Fibroblast of gingiva (primary cell): ENCODE data around the gene FRMPD1.

Experiments
- DNase-seq: peaks from one replicate; pipeline ENCODE4 v3.0.0-alpha.2; 2011; ENCODE audit warnings: low read depth

The FRMPD1 gene

DNA sequence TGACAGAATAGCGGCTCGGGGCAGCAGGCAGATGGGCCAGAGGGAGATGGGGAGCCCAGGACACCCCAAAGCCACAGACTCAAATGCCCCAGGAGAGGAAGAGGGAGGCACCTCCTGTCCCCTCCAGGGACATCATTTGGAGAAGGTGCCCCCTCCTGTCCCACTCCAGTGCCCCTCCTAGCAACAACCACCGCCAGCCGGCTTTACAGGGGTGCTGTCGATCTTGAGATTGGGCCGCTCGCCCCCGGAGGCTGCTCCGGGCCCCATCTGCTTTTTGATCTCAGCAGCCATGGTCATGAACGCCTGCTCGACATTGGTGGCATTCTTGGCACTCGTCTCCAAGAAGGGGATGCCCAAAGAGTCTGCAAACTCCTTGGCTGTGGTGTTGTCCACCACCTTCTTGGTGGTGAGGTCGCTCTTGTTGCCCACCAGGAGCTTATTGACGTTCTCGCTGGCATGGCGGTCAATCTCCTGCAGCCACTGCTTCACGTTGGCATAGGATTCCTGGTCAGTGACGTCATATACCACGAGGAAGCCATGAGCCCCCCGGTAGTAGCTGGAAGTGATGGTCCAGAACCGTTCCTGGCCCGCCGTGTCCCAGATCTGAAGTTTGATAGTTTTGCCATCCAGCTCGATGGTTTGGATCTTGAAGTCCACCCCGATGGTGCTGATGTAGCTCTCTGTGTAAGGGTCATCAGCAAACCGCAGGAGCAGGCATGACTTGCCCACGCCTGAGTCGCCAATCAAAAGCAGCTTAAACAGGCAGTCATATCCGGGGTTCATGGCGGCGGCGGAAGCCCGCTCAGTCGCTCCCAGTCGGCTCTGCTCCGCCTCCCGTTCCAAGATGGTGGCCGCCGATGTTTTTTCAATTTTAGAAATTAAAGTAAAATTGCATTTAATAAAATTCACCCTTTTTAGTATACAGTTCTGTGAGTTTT, 14.0 kb upstream of the FRMPD1 start:
- DNase-seq, result no peak

- DNase-seq, result no peak
Measured at GRCh38 chr9:37639109-37639762, 11.5 kb upstream of the FRMPD1 start.

- no peak for DNase-seq
Measured at GRCh38 chr9:37639841-37640240, 10.9 kb upstream of the FRMPD1 start.

DNA sequence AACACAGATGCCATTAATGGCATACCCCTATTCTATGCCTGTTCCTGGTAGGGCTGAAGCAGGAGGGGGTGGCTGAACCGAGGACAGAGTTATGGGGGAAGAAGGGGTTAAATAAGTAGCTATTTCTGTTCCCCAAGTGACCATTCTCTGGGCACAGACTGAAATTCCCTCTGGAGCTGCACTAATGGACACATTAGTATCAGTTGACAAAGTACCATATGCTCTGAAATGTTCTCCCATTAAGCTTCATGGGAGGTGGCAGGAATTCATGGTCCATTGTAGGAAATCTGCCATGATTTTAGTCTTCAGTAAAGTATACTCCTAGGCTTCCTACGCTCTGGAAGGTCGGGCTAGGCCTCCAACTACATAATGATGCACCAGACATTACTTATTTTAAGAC, 10.5 kb upstream of the FRMPD1 start:
- no peak for DNase-seq

GRCh38 chr9:37641331-37641730, 9.4 kb upstream of the FRMPD1 start:
- DNase-seq, result no peak

DNA sequence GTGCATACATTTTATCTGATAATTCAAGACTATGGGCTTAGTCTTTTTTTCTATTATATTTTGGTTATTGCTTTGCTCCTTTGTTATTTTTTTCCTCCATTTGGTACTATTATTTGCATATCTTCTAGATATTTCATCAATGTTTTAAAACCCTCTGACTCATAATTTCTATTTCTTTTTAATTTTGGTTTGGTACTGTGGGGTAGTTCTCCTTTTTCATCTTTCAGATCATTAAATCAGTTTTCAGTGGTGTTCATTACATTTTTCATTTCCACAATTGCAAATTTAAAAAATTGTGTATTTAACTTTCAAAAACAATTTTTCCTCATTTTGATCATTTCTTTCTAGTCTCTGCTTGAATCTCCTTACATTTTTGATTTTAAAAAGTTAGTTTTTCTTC, 7.5 kb upstream of the FRMPD1 start:
- DNase-seq, result no peak

DNA sequence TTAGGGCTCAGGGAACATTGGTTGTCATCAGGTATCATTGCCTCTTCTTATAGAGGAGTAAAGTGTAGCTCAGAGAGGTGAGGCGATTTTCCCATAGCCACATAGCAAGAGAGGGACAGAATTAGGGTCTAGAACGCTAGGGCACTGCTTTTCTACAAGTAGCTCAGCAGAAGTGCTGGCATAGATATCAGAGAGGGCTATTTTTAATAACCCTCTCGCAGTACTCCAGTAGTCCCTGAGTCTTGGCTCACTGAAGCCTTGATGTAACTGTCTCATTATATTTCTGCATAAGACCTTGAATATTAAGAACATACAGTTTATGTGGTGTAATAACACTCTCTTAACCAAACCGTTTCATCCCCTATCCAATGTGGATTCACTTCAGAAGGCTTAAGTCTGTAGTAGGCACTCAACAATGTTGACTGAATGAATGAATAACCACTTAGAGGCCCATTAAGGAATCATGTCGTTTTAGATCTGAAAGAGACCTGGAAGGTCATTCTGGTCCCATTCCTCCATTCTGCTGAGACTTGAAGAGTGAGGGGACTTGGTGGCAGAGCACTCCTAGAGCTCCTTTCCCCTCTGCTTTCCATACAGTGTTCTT, 4.7 kb upstream of the FRMPD1 start:
- DNase-seq, result no peak

DNA sequence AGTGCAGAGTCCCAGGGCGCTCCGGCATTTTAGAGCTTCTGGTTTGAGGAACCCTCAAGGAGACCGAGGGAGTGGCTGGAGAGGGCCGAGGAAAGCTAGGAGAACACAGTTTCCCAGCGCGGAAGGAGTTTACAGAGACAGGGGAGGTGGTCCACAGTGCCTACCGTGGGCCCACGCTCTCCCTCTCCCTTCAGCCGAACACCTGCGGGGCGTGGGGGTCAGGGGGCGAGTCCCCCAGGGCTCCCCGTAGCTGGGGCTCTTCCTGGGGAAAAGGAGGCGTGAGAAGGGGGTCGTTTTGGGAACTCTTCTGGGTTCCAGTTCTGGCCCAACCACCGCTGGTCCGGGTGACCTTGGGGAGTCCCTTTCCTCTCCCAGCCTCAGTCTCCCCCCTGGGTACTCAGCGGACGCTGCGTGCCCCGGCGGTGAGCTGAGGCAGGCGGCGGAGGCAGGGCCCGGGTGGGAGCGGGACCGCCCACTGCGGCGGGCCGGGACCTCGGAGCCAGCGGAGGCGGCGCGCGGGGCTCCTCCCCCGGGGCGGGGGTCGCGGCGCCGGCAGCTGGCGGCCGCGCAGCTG, 368 bp upstream of the FRMPD1 start:
- no peak for DNase-seq

- DNase-seq, result no peak
Measured at GRCh38 chr9:37652261-37652660, 1.5 kb downstream of the FRMPD1 start.

DNA sequence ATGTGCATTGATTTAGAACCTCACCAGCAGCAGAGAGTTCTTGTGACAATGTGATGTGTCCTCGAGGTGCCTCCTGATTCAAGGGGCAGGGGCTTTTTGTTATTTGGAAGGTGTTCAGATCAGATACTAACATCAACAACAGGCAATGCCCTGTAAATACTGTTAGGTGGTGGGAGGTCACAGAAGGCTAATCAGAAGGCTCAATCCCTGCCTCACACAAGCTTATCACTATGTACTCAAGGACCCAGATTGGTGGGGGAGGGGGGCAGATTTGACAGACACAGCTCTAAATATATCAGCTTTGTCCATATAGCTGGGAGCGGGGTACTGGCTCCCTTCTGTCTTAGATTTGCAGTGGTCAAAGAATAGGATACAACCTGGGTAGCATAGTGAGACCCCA, 2.6 kb downstream of the FRMPD1 start:
- no peak for DNase-seq

GRCh38 chr9:37656936-37657335, 6.2 kb downstream of the FRMPD1 start:
- DNase-seq, result no peak

DNA sequence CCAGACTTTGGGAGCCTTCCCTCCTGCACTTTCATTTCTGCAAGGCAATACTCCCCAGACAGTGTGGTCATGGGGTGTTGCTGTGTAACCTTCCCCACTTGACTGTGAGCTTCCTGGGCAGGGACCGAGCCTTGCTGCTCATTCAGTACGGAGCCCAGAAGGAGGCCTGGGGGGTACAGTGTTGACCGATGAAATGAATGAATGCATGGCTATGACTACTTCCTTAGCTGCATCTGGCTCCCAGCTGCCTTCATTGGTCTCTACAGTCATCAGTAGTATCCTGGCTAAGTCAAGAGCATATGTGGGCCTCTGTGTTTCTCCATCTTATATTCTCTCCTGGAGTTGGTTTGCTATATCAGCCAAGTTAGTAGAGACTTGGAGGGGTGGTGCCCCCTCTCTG, 9.9 kb downstream of the FRMPD1 start:
- no peak for DNase-seq

DNA sequence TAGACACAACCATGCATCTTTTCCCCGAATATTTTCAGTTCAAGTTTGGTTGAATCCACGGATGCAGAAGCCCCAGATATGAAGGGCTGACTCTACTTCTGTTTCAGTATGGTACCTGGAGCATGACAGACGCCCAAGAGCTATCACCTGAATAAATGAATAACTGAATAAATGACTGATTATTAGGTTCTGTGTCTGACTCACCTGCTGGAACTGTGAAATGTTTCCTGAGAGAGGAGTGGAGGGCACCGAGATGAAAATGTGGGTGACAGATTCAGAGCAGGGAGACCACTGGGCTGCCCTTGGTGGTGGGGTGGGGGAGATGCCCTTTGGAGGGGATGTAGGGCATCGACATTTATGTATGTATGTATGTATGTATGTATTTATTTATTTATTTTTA, 13.2 kb downstream of the FRMPD1 start:
- DNase-seq, result no peak

GRCh38 chr9:37667706-37668105, 17.0 kb downstream of the FRMPD1 start:
- no peak for DNase-seq

- no peak for DNase-seq
Measured at GRCh38 chr9:37668116-37668601, 17.4 kb downstream of the FRMPD1 start.

GRCh38 chr9:37669232-37669631, 18.5 kb downstream of the FRMPD1 start:
- DNase-seq, result no peak

DNA sequence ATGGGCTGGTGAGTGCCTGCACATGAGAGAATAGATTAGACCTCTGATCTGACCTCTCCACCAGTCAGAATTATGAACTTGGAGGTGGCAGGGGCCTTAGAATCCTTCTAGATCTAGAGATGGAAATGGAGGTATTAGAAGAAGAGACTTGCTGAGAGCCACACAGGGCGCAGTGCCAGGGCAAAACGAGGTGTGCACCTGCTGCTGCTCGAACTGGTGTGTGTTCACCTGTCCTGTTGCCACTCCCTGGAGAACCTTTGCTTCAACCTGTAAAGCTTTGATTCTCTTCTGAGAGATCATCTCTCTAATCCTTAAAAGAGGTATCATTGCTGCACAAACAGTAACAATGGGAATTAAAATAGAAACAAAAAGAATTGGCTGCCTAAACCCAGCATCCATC, 24.9 kb downstream of the FRMPD1 start:
- no peak for DNase-seq

GRCh38 chr9:37676411-37676830, 25.7 kb downstream of the FRMPD1 start:
- DNase-seq, result peak; percentile 49

DNA sequence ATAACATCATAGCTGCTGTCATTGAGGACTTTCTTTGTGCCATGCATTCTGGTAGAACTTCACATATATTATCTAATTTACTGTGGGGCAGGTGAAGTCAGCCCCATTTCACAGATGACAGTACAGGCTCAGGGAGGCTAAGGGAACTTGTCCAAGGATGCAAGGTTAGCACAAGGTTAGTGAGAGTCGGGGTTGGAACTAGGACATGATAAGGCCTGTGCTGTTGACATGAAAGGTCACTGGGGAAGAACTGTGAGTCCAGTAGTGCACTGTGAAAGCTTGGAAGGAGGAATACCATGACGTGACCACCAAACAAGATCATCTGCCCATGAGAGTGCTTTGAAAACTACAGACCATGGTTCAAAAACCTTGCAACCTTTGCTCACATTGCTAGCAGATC, 26.7 kb downstream of the FRMPD1 start:
- DNase-seq, result no peak

- DNase-seq, result no peak
Measured at GRCh38 chr9:37678789-37679273, 28.1 kb downstream of the FRMPD1 start.

GRCh38 chr9:37679649-37680402, 29.1 kb downstream of the FRMPD1 start:
- DNase-seq, result no peak

- DNase-seq, result no peak
Measured at GRCh38 chr9:37682951-37683350, 32.2 kb downstream of the FRMPD1 start.
